GM19238 (cell line): ENCODE data around the gene SLAMF9.

Experiments used
- DNase-seq: peaks from one replicate; pipeline ENCODE4 v3.0.0; 2011; ENCODE audit warnings: low spot score; ENCODE audit not compliant: insufficient read length

Gene SLAMF9

DNA sequence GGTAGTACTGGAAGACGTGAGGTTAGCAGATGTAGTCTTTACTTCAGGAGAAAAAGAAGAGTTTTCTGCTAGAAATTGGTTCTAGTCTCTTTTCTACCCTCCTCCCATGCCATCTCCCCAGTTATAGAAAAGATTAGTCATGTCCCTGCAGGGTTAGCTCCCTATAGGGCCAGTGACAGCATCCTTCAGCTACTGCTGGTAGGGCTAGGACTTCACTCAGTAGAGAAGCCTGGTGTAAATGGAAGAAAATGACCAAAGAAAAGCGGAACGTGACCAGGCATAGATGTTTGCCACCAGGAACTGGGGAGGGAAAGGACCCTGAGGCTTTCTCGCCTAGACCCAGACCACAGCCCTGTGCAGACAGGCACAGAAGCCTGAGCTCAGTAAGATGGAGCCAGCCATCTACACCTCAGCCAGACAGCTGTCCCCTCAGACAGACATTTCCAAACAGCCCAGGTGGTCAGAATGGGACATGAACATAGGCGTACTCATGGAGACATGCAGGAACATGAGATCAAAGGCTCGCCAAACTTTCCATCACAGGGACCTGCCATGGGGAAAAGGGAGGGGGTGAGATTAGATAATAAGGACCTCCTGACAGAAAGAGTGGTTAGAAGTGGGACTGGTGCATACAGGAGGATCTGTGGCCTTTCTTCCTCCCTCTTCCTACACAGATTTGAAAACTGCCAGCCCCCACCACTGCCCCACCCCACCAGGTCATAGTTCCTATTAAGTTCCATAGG, 23.5 kb upstream of the SLAMF9 start:
- DNase-seq: no peak

DNA sequence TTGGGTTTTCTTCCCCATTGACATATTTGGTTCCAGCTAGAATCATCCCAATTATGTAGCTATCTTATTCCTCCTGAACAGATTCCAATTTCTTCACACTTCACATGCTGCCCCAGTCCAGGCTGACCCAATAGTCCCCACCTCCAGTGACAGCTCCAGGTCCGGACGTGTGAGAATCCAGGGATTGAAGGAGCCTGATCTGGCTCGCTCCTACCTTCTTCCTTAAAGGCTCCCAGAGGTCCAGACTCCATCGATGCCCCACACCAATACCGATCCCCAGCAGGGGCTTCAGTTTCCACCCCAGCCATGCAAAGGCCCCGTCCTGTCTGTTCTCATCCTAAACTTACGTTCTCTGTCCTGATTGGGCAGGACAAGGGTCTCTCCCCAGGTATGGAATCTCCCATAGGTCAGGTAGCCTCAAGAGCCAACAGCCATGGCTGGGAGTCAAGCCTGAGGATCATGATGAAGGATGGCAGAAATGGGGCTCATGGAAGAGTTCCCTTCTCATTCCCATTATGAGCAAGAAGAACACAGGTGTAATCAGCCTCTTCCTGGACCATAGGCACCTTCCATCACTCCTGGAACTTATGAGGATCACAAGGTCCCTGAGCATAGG, 20.4 kb upstream of the SLAMF9 start:
- DNase-seq: no peak

DNA sequence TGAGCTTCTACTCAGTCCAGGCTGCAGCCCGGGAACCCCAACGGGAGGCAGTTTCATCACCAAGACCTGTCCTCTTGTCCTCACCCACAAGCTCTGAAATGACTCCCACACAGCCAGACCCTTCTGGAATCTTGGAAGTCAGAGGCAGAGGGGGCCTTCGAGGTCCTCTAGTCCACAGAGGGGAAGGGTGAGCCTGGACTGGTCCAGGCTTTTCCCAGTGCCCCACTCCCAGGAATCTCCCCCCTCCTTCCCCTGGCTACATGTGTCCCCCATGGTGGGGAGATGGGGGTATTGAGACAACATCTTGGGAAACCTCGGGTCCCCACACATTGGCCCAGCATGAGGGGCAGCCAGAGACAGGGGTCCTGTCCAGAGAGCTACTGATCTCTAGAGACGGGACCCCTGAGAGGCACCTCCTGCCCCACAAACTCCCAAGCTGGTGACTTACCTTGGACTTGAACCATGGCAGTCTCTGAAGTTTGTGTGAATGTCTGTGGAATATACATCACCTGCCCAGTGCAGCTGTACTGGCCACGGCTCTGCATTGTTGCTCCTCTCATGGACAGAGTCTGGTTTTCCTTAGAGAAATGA, 19.4 kb upstream of the SLAMF9 start:
- DNase-seq: no peak

DNA sequence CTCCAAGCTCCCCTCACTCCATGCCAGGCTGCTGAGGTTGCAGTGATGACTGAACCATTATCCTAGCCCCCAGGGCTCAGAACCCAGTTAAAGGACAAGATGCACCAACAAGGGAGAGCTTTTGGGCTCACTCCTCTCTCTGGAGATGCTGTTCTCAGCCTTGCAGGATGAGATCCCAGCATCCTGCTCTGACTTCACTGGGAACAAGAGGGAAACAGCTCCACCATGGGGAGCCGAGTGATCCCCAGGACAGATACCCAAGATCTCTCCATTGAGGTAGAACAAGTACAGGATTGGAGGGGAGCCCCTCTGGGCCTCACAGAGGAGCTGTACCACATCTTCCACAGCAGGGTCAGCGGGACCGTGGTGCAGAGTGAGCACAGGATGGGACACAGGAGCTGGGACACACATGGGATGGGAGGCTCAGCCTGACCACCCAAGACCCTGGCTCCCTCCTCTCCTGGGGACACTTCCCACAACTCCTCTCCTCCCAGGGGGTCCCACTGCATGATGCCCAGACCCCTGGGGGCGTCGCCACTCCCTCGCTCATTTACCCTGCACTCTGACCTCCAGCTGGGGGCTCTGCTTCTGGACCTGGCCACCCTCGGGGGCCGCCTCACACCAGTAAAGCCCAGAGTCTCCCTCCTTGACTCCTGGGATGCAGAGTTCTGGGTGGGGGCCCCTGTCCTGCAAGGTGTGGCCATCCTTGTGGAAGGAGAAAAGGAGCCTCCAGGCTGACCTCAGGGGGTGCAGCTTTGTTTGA, 18.6 kb upstream of the SLAMF9 start:
- DNase-seq: no peak

DNA sequence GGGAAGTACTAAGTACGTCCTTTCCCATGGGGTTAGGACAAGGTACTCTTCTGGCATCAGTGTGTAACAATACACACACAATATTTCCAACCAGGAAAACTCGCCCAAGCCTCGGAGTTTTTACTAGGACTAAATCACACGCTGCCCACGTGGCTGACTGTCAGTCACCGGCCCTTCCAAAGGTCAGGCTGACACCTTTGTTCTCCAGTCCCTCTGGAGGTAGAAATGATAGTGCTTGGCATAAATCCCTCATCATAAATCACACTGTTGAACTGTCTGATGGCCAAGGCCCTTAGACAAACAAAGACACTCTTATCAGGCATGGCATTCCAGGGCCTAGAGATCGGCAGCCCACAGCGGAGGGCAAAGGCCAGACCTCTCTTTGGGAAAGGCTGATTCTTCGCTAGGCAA, 16.9 kb upstream of the SLAMF9 start:
- DNase-seq: no peak

DNA sequence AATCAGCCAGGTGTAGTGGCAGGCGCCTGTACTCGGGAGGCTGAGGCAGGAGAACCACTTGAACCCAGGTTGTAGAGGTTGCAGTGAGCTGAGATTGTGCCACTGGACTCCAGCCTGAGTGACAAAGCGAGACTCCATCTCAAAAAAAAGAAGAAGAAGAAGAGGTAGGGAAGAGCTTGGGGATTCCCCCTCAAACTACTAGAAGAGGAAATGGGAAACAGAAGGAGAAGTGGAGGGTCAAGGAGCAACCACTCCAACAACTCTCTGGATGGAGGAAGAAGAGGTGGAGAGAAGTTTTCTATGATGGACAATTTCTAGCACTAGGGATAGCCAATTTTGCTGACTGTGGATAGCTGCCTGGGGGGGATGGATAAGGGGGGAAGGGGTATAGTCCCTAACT, 14.9 kb upstream of the SLAMF9 start:
- DNase-seq: no peak

DNA sequence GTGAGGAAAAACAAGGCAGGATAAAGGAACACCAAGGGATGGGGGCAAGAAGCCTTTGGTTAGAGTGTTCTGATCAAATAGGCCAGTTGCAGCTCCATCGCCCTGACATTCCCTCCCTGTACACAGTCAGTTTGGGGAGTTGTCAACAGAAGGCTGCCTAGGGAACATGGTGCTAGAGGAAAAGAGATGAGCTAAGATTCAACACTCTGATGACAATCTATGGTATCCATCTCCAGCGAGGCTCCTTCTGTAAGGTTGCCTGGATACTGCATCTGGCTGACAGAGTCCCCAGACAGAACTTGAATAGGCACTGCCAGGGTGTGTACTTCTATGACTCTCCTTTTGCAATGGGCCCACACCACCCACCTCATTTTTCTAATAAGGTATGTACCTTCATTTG, 11.2 kb upstream of the SLAMF9 start:
- DNase-seq: no peak

DNA sequence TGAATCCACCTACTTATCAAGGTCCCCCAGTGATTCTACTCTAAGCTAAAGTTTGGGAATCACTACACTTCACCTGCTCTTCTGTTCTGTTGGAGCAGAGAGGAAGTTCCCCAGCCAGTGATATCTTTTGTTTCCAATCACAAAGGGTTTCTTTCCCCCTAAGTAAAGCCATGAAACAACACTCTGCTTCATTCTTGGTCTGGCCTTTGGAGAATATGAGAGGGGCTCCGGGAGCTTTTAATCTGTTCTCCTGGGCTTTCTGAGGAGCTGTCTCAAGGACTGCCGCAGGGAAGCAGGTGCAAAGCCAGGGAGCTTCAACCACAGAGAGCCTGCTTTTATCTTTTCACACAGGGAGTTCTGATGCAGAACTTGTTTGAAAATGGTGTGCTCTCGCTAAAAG, 10.1 kb upstream of the SLAMF9 start:
- DNase-seq: no peak

DNA sequence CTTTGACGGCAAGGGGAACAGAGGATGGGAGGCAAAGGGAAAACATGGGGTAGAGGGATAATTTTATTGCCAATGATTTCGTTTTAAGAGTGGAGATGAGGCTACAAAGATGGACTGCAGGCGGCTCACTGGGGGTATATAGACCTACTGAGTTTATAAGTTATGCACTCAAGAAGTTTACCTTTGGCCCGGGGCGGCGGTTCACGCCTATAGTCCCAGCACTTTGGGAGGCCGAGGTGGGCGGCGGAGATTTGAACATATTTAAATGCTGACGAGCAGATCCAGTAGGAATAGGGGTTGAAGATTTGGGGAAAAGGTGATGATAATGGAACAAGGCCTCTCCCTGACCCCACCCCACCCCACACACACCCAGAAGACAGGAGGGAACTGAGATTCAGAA, 8.1 kb upstream of the SLAMF9 start:
- no peak for DNase-seq

DNA sequence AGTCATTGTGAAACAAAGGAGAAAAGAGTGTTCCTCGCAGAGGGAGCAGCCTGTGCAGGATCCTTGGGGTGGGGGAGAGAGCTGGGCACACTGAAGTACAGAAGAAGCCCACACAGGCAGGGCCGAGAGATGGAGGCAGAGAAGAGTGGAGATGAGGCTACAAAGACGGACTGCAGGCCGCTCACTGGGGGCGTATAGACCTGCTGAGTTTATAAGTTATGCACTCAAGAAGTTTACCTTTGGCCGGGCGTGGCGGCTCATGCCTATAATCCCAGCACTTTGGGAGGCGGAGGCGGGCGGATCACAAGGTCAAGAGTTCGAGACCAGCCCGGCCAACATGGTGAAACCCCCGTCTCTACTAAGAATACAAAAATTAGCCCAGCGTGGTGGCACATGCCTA, 7.6 kb upstream of the SLAMF9 start:
- DNase-seq: no peak

DNA sequence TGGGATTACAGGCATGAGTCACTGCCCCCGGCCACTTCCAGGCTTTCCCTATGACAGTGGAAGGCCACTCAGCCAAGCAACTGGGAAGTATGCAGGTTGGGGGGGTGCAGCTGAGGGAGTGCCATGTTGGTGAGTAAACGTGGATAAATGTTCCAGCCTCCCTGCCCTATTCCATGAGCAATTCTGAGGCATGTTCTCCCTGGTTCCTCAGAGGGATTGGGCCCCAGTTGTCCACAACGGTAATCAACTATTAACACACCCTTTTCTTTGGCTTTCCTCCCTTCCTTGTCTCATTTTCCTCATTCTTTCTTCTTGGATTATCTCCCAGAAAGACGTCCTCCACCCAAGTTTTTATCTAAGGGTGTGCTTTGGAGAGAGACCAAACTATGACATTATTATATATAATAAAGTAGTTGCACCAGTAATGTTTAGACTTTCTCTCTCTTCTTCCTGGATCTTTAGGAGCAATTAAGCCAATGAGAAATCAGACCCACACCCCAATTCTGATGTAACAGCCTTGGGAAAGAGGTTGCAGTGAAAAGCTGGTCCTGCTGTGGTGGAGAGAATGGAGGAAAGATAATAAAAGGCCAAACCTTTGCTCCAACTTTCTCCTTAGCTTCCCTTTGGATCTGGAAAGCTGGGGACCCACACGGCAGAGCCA, 6.8 kb upstream of the SLAMF9 start:
- no peak for DNase-seq

DNA sequence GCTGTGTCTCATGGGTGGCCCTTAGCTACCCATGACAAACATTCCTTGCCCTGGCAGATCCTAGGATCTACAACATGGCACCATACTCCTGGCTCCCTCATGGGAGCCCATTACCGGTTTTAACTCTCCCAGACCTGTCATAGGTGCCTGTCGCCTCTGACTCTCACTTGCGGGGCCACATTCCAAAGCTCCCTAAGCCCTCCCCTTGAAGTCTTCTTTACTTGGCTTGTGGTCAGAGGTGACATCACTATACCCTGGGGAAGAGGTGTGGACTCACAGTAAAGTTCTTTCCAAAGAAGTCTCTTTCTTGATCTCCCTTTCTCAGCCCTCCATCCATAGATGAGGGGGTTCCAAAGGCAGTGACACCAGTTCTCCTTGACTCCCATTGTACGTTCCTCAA, 5.4 kb upstream of the SLAMF9 start:
- no peak for DNase-seq

DNA sequence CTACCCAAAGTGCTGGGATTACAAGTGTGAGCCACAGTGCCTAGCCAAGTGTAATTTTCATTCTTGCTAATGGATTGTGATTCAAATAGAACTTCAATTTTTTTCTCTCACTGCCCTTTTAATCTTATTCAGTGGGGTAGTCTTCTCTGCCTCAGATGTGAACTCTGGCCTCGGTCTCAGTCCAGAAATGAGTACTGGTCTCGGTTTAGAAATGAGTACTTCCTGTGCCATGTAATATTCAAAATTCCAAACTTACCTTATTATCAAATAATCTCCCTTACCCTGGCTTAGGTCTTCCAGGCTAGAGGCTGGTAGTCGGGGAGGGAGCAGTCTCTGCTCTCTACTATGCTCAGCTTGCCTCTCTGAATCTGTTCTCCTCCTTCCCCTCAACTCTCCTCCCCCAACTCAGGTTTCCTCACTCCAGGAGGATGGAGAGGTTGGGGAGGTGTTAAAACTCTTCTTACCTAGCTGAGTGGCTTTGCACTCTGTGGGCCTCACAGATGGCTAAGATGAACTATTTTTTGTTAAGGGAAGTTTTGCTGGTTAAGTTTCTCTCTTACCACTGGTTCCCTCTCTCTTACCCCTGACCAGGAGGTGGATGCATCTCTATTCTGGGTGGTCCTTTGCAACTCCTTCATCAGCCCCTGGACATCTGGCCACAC, 4.8 kb upstream of the SLAMF9 start:
- DNase-seq: no peak

DNA sequence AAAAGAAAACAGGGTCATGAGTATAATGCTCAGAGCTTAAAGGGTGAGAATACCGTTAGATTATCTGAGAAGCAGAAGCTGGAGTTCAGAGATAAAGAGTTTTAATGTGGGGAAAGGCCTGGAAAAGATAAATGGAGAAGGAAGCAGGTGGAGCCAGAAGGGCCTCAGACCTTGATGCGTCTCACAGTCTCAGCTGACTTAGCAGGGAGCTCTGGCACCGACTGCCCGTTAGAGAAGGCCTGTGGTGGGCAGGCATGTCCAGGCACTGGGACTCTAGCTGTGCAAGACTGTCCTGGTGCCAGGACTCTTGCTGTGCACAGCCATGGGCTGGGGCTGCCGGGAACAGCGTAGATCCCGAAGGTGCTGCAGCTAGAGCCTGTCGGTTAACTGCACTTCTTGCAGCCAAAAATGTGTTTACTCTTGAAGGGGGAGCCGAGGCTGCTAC, 3.8 kb upstream of the SLAMF9 start:
- DNase-seq: no peak

DNA sequence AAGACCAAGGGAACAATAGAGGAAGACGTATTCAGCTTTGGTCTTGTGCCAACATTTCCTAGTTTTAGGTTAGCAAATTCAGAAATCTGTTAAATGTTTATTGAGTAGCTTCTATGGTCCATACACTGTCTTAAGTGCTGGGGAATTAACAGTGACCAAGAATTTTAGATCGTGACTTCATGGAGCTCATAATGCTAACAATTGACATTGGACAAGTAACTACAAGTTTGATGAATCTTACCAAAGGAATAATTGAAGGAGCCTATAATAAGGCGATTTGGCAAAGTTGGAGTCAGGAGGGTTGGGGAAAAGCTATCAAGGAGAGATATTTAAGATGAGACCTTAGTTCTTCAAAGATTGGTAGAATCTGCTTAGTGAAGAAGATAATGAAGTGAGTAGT, 1.4 kb upstream of the SLAMF9 start:
- DNase-seq: no peak

DNA sequence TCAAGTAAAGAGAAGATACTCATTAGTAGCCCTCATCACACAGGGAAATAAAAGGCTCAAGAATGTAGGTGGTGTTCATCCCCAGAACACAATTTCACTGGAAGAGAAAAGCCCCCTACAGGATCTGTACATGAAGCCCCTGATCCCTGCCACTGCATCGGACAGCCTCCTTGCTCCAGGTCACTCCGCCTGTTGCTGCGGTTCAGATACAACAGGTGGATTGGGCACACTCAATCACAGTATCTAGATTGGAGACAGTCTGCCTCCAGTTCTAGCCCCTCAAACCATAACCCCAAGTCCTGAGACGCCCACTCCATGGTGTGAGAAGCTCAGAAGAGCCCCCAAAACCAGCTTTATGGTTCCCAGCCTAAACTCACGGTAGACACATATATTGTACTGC, 1.1 kb downstream of the SLAMF9 start:
- no peak for DNase-seq

DNA sequence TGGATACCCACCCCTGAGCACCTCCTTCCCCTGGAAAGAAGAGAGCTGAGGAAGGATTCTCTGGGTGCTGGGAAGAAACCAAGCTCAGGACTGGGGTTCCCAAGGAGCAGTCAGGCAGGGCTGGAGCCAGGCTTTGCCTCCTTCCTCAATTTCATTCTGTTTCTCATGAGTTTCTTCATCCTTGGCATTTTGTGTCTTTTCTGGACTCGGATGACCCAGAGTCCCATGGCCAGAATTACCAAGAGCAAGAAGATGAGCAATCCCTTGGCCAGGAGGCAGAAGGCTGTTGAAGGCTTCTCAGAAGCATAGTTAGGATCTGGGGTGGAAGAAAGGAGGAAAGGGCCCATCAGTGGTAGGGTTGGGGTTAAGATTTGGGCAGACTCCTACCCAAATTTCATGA, 2.5 kb downstream of the SLAMF9 start:
- no peak for DNase-seq

DNA sequence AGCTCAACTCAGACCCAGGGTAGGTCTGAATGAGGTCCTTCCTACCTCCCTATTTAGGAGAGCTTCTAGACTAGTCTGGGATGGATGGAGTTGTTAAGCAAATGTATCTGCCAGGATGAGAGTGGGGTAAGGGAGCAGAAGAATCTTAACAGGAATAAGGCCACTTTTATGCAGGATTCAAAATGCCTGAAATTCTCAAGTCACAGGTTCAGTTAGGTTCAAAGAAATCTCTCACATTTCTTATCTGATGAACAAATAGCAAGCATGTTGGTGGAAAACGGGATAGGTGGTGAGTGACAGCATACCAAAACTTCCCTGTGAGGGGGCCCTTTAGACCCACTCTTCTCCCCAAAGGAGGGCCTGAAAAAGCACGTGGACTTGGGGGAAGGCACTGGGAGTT, 3.0 kb downstream of the SLAMF9 start:
- DNase-seq: no peak

DNA sequence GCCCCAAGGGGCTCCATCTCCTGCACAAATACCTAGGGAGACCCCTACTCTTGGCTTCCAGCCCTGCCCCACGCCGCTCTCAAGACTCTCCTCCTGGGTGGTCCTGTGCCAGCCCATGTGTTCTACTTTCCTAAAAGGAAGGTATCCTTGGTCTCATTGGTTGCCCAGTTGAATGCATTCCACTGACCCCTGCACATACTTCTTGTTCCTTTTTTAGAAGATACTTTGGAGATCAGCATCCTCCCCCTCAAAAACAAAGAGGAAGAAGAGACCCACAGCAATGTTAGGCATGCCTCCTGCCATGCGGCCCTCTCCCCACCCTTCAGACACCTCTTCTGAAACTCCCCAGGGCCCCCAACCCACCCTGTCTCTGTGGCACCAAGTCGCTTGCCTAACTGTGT, 4.1 kb downstream of the SLAMF9 start:
- no peak for DNase-seq

DNA sequence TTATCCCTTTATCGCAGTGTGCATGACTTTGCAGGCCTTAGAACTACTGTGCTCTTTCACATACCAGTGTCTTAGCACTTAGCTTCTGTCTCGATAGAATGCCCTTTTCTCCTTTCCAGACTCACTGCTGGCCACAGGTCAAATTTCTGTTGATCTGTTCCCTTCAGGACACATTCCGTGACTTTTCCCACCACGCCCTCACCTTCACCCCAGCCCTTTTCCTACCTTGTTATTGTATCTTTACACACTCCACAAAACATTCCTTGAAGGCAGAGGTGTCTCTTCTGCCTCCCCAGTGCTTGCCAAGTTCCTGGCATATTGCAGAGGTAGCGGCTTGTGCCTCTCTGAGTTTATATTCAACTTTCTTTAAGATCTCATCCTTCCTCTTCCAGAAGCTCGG, 4.9 kb downstream of the SLAMF9 start:
- no peak for DNase-seq

DNA sequence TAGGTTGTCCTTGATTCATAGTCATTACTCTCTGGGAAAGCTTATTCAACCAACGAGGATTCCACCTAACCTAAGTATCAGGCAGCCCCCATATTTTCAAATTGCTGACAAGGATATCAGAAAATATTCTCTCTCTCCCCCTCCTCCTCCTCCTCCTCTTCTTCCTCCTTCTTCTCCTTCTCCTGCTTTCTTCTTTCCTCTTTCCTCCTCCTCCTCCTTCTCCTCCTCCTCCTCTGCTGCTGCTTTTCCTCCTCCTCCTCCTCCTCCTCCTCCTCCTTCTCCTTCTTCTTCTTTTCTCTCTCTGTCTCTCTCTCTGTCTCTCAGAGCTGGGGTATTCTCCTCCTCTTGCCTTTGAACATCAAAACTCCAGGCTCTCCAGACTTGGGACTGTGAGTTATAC, 6.1 kb downstream of the SLAMF9 start:
- DNase-seq: no peak
